A549 (cell line): ENCODE measurements around the gene NTM. TPM values are rescaled to one million over a fixed set of nuclear protein-coding genes. Genes with fewer than 3 reads are reported as not detected.

Experiments used
- ATAC-seq, 2 experiments: fragments of 200-7000 bp in 1 of 2; fragments of >200 bp in 1 of 2; cut with Nextera tagmentation in 1 of 2; cut with Tn5 transposase in 1 of 2; 3 replicates each; pipeline versions ENCODE4 v1.8.0 to v1.9.1; 2018 to 2020; ENCODE audit warnings: mild to moderate bottlenecking in 1 of 2, moderate library complexity in 1 of 2
- CTCF ChIA-PET: fragments of 300-600 bp; sonication (Branson Sonifier 250); formaldehyde crosslinking; extraction: SDS; loops from one replicate; lab custom pipeline; 2021; ENCODE audit warnings: antibody characterized with exemption, inconsistent platforms; lab: Yijun Ruan, JAX
- POLR2A ChIA-PET: fragments of 350-600 bp; formaldehyde crosslinking; extraction: SDS; loops from one replicate; lab custom pipeline; 2021; ENCODE audit warnings: antibody characterized with exemption, inconsistent platforms; lab: Yijun Ruan, JAX
- DNase-seq, 2 experiments: peaks; one replicate each; pipeline versions ENCODE4 v3.0.0 to v3.0.0-alpha.2; 2011 to 2016; ENCODE audit warnings: low read depth in 1 of 2, low spot score in 1 of 2
- FAIRE-seq: peaks from 2 replicates; lab custom pipeline; 2011; peaks lifted over from hg19 to GRCh38; lab: Jason Lieb, UNC
- H3K27ac ChIP-seq, 2 experiments: fragments of >200 bp; sonication (Bioruptor Twin); formaldehyde crosslinking; 3 replicates each; pipeline ENCODE4 v1.5.1; 2016 to 2017
- H3K4me1 ChIP-seq: fragments of >200 bp; sonication (Bioruptor Twin); formaldehyde crosslinking; 3 replicates; pipeline ENCODE4 v1.6.1; 2016
- H3K4me2 ChIP-seq: fragments of >200 bp; sonication (Bioruptor Twin); formaldehyde crosslinking; 3 replicates; pipeline ENCODE4 v1.6.1; 2016
- H3K4me3 ChIP-seq: fragments of >200 bp; sonication (Bioruptor Twin); formaldehyde crosslinking; 3 replicates; pipeline ENCODE4 v1.5.1; 2016
- H3K9me3 ChIP-seq: fragments of >200 bp; sonication (Bioruptor Twin); formaldehyde crosslinking; 3 replicates; pipeline ENCODE4 v1.6.1; 2016
- BHLHE40 ChIP-seq: IDR thresholded peaks from 2 replicates; pipeline ENCODE4 v1.6.1; 2012; ENCODE audit warnings: low read depth, low read length, inconsistent platforms
- CHD2 ChIP-seq: fragments of 150-350 bp; IDR thresholded peaks from 2 replicates; pipeline ENCODE4 v1.6.1; 2014; ENCODE audit warnings: low read length; ENCODE audit not compliant: partially characterized antibody
- CHD4 ChIP-seq: fragments of 200-600 bp; sonication (generic); IDR thresholded peaks from 2 replicates; pipeline ENCODE4 v1.6.1; 2016; ENCODE audit warnings: antibody characterized with exemption, mild to moderate bottlenecking, borderline replicate concordance
- CTCF ChIP-seq: fragments of >200 bp; sonication (Bioruptor Twin); formaldehyde crosslinking; IDR thresholded peaks from 3 replicates; pipeline ENCODE4 v1.5.1; 2016
- E2F6 ChIP-seq: IDR thresholded peaks from 2 replicates; pipeline ENCODE4 v1.6.1; 2012; ENCODE audit warnings: low read depth, borderline replicate concordance
- EP300 ChIP-seq, 2 experiments: fragments of >200 bp; sonication (Bioruptor Twin); formaldehyde crosslinking; IDR thresholded peaks; 2 replicates in 1 of 2; 3 replicates in 1 of 2; pipeline ENCODE4 v1.6.1; 2016 to 2017
- FOXS1 ChIP-seq: fragments of 250-450 bp; sonication (Bioruptor Pico); IDR thresholded peaks from 2 replicates; pipeline ENCODE4 v1.5.0; 2020; ENCODE audit warnings: mild to moderate bottlenecking, moderate library complexity
- HDAC2 ChIP-seq: fragments of 200-600 bp; sonication (generic); IDR thresholded peaks from 2 replicates; pipeline ENCODE4 v1.6.1; 2016
- HEYL ChIP-seq: fragments of 250-450 bp; sonication (Bioruptor Pico); IDR thresholded peaks from 2 replicates; pipeline ENCODE4 v1.8.0; 2021; ENCODE audit warnings: mild to moderate bottlenecking, moderate library complexity
- HOXA7 ChIP-seq: fragments of 250-450 bp; sonication (Bioruptor Pico); IDR thresholded peaks from 2 replicates; pipeline ENCODE4 v1.5.0; 2020; ENCODE audit warnings: mild to moderate bottlenecking, moderate library complexity
- KDM1A ChIP-seq: fragments of 200-600 bp; sonication (generic); IDR thresholded peaks from 2 replicates; pipeline ENCODE4 v1.6.1; 2016; ENCODE audit warnings: low read depth, mild to moderate bottlenecking
- KDM5A ChIP-seq: fragments of 200-600 bp; sonication (generic); IDR thresholded peaks from 2 replicates; pipeline ENCODE4 v1.6.1; 2016; ENCODE audit warnings: antibody characterized with exemption, mild to moderate bottlenecking
- MAFK ChIP-seq: fragments of 450-650 bp; IDR thresholded peaks from 2 replicates; pipeline ENCODE4 v1.6.1; 2014; ENCODE audit not compliant: partially characterized antibody
- MAX ChIP-seq: IDR thresholded peaks from 2 replicates; pipeline ENCODE4 v1.6.1; 2012
- MYC ChIP-seq: IDR thresholded peaks from 2 replicates; pipeline ENCODE4 v1.6.1; 2012; ENCODE audit warnings: mild to moderate bottlenecking, inconsistent platforms, low read length, improper control_type of control experiment, borderline replicate concordance
- NR3C1 ChIP-seq: fragments of >200 bp; sonication (Bioruptor Twin); formaldehyde crosslinking; IDR thresholded peaks from 3 replicates; pipeline ENCODE4 v1.6.1; 2017
- PHF8 ChIP-seq: fragments of 200-600 bp; sonication (generic); IDR thresholded peaks from 2 replicates; pipeline ENCODE4 v1.6.1; 2016; ENCODE audit warnings: low read depth, mild to moderate bottlenecking, antibody characterized with exemption, moderate library complexity, borderline replicate concordance
- POLR2A ChIP-seq: IDR thresholded peaks from 2 replicates; pipeline ENCODE4 v1.6.1; 2012; ENCODE audit warnings: mild to moderate bottlenecking, low read length
- TP53 ChIP-seq: fragments of 250-450 bp; sonication (Bioruptor Pico); IDR thresholded peaks from 2 replicates; pipeline ENCODE4 v1.5.0; 2021; ENCODE audit warnings: mild to moderate bottlenecking, moderate library complexity
- ZNF302 ChIP-seq: fragments of 250-450 bp; sonication (Bioruptor Pico); IDR thresholded peaks from 2 replicates; pipeline ENCODE4 v1.9.0; 2021; ENCODE audit warnings: inconsistent platforms, mild to moderate bottlenecking, moderate library complexity
- ZSCAN20 ChIP-seq: fragments of 250-450 bp; sonication (Bioruptor Pico); IDR thresholded peaks from 2 replicates; pipeline ENCODE4 v1.8.0; 2022; ENCODE audit warnings: mild to moderate bottlenecking, moderate library complexity
- WGBS: methylation state at CpG from one replicate; pipeline ENCODE4 v1.1.6; 2017; ENCODE audit errors: missing lambda C conversion rate; 5-methylcytosine and 5-hydroxymethylcytosine counted together
- polyA plus RNA-seq, 4 experiments: library from polyadenylated mRNA; depleted of rRNA in 3 of 4; stranded (reverse); fragments of >200 nt; fragmentation: RNase III in 1 of 4; extraction: RNeasy Plus Mini Kit Qiagen cat#74134 plus additional on column Dnase treatment in 1 of 4; gene quantifications; 2 replicates in 3 of 4; 3 replicates in 1 of 4; pipeline ENCODE4 v1.2.3, GENCODE V29; 2011 to 2017
- TF ChIP-seq, protein P1 (sequence below): fragments of 450-650 bp; IDR thresholded peaks from 2 replicates; pipeline ENCODE4 v1.6.1; 2014; ENCODE audit warnings: antibody characterized with exemption
- TF ChIP-seq, protein P2 (sequence below): fragments of >200 bp; sonication (Bioruptor Twin); formaldehyde crosslinking; IDR thresholded peaks from 2 replicates; pipeline ENCODE4 v1.6.1; 2016

NTM gene
- polyA plus RNA-seq, 2 of the 4 experiments (the other 2 are of a cell fraction), result not detected

DNA sequence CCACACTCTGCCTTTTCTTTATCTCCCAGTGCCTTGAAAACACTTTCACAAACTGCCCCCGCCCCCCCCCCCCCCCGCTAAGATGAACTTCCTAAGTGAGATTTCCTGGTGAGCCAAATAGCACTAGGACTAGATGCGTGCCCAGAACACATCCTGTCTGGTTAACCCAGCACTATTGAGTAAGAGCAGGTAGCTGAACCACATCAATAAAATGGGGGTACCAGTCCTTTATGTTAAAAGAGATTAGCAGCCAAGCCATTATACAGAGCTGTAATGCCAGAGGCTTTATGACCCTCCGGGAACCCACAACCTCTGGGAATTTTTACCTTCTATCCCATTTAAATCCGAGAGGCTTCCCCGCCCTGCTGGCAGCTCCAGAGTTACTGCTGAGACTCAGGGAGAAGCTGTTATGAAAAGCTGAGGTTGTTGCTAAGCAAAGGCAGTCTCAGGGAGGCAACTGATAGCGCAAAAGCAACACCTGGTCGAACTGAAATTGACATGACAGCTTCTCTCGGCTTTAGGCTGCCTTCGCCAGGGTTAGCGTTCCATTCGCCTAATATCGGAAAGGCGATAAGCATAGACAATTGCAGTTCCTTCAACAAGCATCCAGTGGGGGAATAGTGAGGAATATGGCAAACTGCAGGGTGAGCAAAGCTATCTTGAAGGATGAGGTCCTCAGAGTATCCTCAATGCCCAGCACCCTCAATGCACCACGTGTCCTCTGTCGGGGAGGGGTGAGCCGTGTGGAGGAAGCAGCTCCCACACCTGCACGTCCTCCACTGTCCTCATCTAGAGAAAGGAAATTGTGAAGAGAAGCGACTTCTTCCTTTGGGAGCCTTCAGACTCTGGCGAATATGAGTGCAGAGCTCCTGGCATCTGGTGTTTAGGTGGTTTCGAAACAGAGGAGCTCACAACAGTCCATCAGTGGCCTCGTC lies 977.0 kb downstream of the NTM start:
- FAIRE-seq (no peak), ATAC-seq (no peak), DNase-seq (no peak)
- POLR2A ChIA-PET, result no interaction called here
- Histone ChIP-seq H3K4me2 (no peak overlapping the region), H3K4me3 (no peak overlapping the region), H3K27ac (no peak overlapping the region), H3K9me3 (no peaks in the 10 kb centered on the region), H3K4me1 (no peaks in the 10 kb centered on the region)
- TF ChIP-seq PHF8, result no peak
- no peak for TF ChIP-seq TP53 (CRISPR knock-in tag)
- no peak for TF ChIP-seq BHLHE40
- no peak for TF ChIP-seq EP300 (IDR thresholded peaks at IDR 0.05)
- no peak for TF ChIP-seq CHD2
- TF ChIP-seq FOXS1 (CRISPR knock-in tag), result no peak
- TF ChIP-seq E2F6, result no peak
- TF ChIP-seq MAFK, result no peak
- no peak for TF ChIP-seq HOXA7 (CRISPR knock-in tag)
- TF ChIP-seq HEYL (CRISPR knock-in tag), result no peak
- TF ChIP-seq, protein P1, sequence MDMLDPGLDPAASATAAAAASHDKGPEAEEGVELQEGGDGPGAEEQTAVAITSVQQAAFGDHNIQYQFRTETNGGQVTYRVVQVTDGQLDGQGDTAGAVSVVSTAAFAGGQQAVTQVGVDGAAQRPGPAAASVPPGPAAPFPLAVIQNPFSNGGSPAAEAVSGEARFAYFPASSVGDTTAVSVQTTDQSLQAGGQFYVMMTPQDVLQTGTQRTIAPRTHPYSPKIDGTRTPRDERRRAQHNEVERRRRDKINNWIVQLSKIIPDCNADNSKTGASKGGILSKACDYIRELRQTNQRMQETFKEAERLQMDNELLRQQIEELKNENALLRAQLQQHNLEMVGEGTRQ, result no peak
- no peak for TF ChIP-seq ZSCAN20
- TF ChIP-seq KDM1A, result no peak
- TF ChIP-seq HDAC2, result no peak
- CTCF ChIA-PET, result interaction anchor here (1.0 kb wide), 1 partner anchor 65 kb away, joined by 4 read pairs; no protein-coding TSS in a partner anchor
- 26% methylated on average over 19 of the region's 22 CpGs for WGBS

DNA sequence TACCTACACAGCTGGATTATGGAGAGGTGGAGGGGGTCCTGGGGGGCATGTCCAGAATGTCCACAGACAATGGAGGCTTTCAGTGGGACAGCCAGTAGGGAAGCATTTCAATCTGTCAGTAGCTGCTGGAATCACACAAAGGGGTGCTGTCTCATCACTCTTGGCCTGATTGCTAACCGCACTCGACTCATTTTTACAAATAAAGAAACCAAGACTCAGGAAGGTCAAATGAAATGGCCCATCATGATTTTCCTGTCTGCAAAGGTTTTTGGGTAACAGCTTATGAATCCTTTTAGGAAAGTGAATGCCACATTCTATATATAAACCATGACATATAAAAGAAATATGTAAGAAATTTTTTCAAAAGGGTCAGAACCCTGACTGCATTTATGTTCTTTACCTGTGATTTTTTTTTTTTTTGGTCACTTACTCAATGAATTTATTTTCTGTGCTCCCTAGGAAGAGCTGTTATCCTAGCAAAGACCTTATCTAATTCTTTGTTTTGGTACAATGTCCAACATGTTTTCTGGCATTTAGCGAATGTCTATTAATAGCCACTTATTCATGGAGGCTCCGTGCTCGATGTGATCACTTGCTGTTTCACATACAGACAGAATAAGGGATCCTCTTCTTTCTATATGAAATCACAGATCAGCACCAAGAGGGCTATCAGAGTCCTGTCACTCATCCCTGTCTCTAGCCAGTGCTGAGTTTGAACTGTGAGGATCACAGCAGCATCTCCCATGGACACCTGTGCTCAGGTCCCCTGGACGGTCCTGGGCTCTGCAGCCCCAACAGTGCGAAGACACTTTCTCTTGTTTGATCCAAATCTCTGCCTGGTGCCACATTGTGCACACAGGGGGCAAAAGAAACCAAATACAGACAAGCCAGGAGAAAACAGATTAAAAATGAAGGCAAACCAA lies 979.7 kb downstream of the NTM start:
- no peak for FAIRE-seq
- DNase-seq, result no peak
- no peaks in the 10 kb centered on the region for H3K4me1 ChIP-seq
- H3K4me3 ChIP-seq, result no peak overlapping the region
- ChIA-PET CTCF (no interaction called here), POLR2A (interaction anchor here (0.7 kb wide), 2 partner anchors 395 to 1912 kb away, joined by 3 read pairs; no protein-coding TSS in a partner anchor)
- 13% methylated on average over 7 of the region's 7 CpGs for WGBS
- ATAC-seq, result no peak
- H3K27ac ChIP-seq, result no peak overlapping the region
- TF ChIP-seq KDM5A (no peak), EP300 (IDR thresholded peaks at IDR 0.05) (no peak), NR3C1 (no peak), ZSCAN20 (no peak), MYC (no peak)
- no peak overlapping the region for H3K4me2 ChIP-seq
- no peaks in the 10 kb centered on the region; the same call in 2 of the 3 replicates for H3K9me3 ChIP-seq

DNA sequence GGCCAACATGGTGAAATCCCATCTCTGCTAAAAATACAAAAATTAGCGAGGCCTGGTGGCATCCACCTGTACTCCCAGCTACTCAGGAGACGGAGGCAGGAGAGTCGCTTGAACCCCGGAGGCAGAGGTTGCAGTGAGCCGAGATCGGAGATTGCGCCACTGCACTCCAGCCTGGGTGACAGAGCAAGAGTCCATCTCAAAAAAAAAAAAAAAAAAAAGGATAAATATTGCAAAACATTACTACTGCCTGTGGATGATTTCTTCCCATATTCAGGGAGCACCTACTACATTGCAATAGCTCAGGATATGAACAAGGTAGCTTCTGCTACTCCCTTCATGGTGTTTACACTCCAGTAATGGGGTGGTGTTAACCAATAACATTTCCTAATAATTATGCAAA lies 980.6 kb downstream of the NTM start:
- ATAC-seq, result no peak
- WGBS, result 3% methylated on average over 7 of the region's 7 CpGs
- CTCF ChIA-PET, result no interaction called here
- no peak for DNase-seq
- FAIRE-seq, result no peak
- no peak overlapping the region for H3K4me3 ChIP-seq
- H3K4me1 ChIP-seq, result no peaks in the 10 kb centered on the region
- H3K27ac ChIP-seq, result no peak overlapping the region
- POLR2A ChIA-PET, result no interaction called here
- no peak overlapping the region for H3K4me2 ChIP-seq
- H3K9me3 ChIP-seq, result no peaks in the 10 kb centered on the region; the same call in 2 of the 3 replicates
- TF ChIP-seq MAX (no peak), HOXA7 (CRISPR knock-in tag) (no peak), ZNF302 (CRISPR knock-in tag) (no peak), POLR2A (no peak), CHD4 (no peak), CTCF (no peak)
- TF ChIP-seq, protein P2, sequence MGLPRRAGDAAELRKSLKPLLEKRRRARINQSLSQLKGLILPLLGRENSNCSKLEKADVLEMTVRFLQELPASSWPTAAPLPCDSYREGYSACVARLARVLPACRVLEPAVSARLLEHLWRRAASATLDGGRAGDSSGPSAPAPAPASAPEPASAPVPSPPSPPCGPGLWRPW, result no peak
